Suprapubic skin (tissue), 4 donors: ENCODE results near the gene MPV17L.

Experiments
- EP300 ChIP-seq: sonication (generic); formaldehyde crosslinking; IDR thresholded peaks from one replicate; pipeline ENCODE4 v1.6.1; 2017; ENCODE audit warnings: antibody characterized with exemption
- POLR2AphosphoS5 ChIP-seq, 3 donors: sonication (generic); formaldehyde crosslinking; IDR thresholded peaks; one replicate each; pipeline ENCODE4 v1.6.1; 2017; ENCODE audit warnings: antibody characterized with exemption in 3 of 3
- TF ChIP-seq, protein P1 (sequence below), 2 donors: fragments of 200-600 bp in 1 of 2; fragments of 450-650 bp in 1 of 2; sonication (generic) in 1 of 2; IDR thresholded peaks; one replicate each; pipeline ENCODE4 v1.5.1; 2016 to 2019; ENCODE audit warnings: antibody characterized with exemption in 2 of 2, mild to moderate bottlenecking in 1 of 2, moderate library complexity in 1 of 2

DNA sequence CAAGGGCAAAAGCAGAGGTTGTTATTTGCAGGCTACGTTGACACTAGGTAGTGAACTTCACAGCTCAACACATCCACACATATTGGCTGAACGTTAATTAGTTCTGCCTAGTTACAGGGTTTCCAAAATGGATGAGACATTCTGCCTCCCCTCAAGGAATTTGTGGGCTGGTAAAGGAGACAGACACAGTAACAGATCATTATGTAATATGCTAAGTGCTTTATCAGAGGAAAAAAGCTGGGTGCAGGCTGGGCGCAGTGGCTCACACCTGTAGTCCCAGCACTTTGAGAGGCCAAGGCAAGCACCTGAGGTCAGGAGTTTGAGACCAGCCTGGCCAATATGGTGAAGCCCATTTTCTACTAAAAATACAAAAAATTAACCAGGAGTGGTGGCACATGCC lies 65.0 kb downstream of the MPV17L start:
- TF ChIP-seq, protein P1, sequence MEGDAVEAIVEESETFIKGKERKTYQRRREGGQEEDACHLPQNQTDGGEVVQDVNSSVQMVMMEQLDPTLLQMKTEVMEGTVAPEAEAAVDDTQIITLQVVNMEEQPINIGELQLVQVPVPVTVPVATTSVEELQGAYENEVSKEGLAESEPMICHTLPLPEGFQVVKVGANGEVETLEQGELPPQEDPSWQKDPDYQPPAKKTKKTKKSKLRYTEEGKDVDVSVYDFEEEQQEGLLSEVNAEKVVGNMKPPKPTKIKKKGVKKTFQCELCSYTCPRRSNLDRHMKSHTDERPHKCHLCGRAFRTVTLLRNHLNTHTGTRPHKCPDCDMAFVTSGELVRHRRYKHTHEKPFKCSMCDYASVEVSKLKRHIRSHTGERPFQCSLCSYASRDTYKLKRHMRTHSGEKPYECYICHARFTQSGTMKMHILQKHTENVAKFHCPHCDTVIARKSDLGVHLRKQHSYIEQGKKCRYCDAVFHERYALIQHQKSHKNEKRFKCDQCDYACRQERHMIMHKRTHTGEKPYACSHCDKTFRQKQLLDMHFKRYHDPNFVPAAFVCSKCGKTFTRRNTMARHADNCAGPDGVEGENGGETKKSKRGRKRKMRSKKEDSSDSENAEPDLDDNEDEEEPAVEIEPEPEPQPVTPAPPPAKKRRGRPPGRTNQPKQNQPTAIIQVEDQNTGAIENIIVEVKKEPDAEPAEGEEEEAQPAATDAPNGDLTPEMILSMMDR (IDR thresholded peaks at IDR 0.05) = no peak
- TF ChIP-seq POLR2AphosphoS5 (IDR thresholded peaks at IDR 0.05) (no peak), EP300 (no peak)
